Measurements from ENCODE around the gene TRPM1. TPM values are rescaled to one million over a fixed set of nuclear protein-coding genes. Genes with fewer than 3 reads are reported as not detected.

The TRPM1 gene
- total RNA-seq, 1 donor from 2014 or later, result not detected

- Mint-ChIP-seq H3K9me3 (no peaks in the 10 kb centered on the region), H3K4me3 (no peak overlapping the region), H3K36me3 (no peaks in the 10 kb centered on the region), H3K27ac (no peak overlapping the region), H3K27me3 (ENCODE audit: low read depth) (no peaks in the 10 kb centered on the region), H3K4me1 (no peaks in the 10 kb centered on the region)
- TF ChIP-seq CTCF (IDR thresholded peaks at IDR 0.05; ENCODE audit: unreplicated experiment), result no peak
- no peak for DNase-seq (ENCODE audit: low spot score in 2 of 2, unreplicated experiment in 2 of 2)
Measured at GRCh38 chr15:31047437-31047836, 54.1 kb downstream of the TRPM1 start.

GRCh38 chr15:31046759-31047359 is 54.7 kb downstream of the TRPM1 start:
- no peak for TF ChIP-seq CTCF (IDR thresholded peaks at IDR 0.05; ENCODE audit: unreplicated experiment)
- Mint-ChIP-seq H3K9me3 (no peaks in the 10 kb centered on the region), H3K4me1 (no peaks in the 10 kb centered on the region), H3K36me3 (no peaks in the 10 kb centered on the region), H3K27ac (no peak overlapping the region), H3K4me3 (no peak overlapping the region), H3K27me3 (ENCODE audit: low read depth) (no peaks in the 10 kb centered on the region)
- no peak for DNase-seq (ENCODE audit: low spot score in 2 of 2, unreplicated experiment in 2 of 2)

- H3K27me3 Mint-ChIP-seq (ENCODE audit: low read depth), result no peaks in the 10 kb centered on the region
- DNase-seq (ENCODE audit: low spot score in 2 of 2, unreplicated experiment in 2 of 2), result no peak
Measured at GRCh38 chr15:31045606-31046005, 55.9 kb downstream of the TRPM1 start.

GRCh38 chr15:31042751-31043150 is 58.8 kb downstream of the TRPM1 start:
- DNase-seq (ENCODE audit: low spot score in 2 of 2, unreplicated experiment in 2 of 2), result no peak
- Mint-ChIP-seq H3K9me3 (peaks cover 4% of the 10 kb centered on the region), H3K27ac (no peak overlapping the region), H3K4me1 (no peaks in the 10 kb centered on the region), H3K36me3 (no peaks in the 10 kb centered on the region), H3K4me3 (no peak overlapping the region), H3K27me3 (ENCODE audit: low read depth) (no peaks in the 10 kb centered on the region)
- TF ChIP-seq CTCF (IDR thresholded peaks at IDR 0.05; ENCODE audit: unreplicated experiment), result no peak

More at GRCh38 chr15:31045606-31046005, 55.9 kb downstream of the TRPM1 start:
- TF ChIP-seq CTCF (IDR thresholded peaks at IDR 0.05; ENCODE audit: unreplicated experiment), result no peak
- Mint-ChIP-seq H3K4me1 (no peaks in the 10 kb centered on the region), H3K27ac (no peak overlapping the region), H3K4me3 (no peak overlapping the region), H3K36me3 (no peaks in the 10 kb centered on the region), H3K9me3 (no peaks in the 10 kb centered on the region)

- no peaks in the 10 kb centered on the region for H3K36me3 Mint-ChIP-seq
- peaks cover 4% of the 10 kb centered on the region for H3K9me3 Mint-ChIP-seq
- DNase-seq (ENCODE audit: low spot score in 2 of 2, unreplicated experiment in 2 of 2), result no peak
- H3K4me3 Mint-ChIP-seq, result no peak overlapping the region
- TF ChIP-seq CTCF (IDR thresholded peaks at IDR 0.05; ENCODE audit: unreplicated experiment), result no peak
- no peak overlapping the region for H3K27ac Mint-ChIP-seq
- H3K4me1 Mint-ChIP-seq, result no peaks in the 10 kb centered on the region
- no peaks in the 10 kb centered on the region for H3K27me3 Mint-ChIP-seq (ENCODE audit: low read depth)
Measured at GRCh38 chr15:31041610-31042009, 59.9 kb downstream of the TRPM1 start.

GRCh38 chr15:31040611-31041010 is 60.9 kb downstream of the TRPM1 start:
- Mint-ChIP-seq H3K4me3 (no peak overlapping the region), H3K4me1 (peaks cover 1% of the 10 kb centered on the region), H3K9me3 (peaks cover 4% of the 10 kb centered on the region), H3K27me3 (ENCODE audit: low read depth) (no peaks in the 10 kb centered on the region), H3K27ac (no peak overlapping the region), H3K36me3 (no peaks in the 10 kb centered on the region)
- no peak for TF ChIP-seq CTCF (IDR thresholded peaks at IDR 0.05; ENCODE audit: unreplicated experiment)
- DNase-seq (ENCODE audit: low spot score in 2 of 2, unreplicated experiment in 2 of 2), result no peak
